Measurements from ENCODE around the gene POLR3K. TPM values are rescaled to one million over a fixed set of nuclear protein-coding genes. Genes with fewer than 3 reads are reported as not detected.

Gene POLR3K
- total RNA-seq, 1 donor from 2014 or later: 67.3 TPM

GRCh38 chr16:66309-67182, 13.1 kb upstream of the POLR3K start:
- no peak overlapping the region for H3K27ac Mint-ChIP-seq
- no peak for DNase-seq (ENCODE audit: low spot score)
- peaks cover 25% of the 10 kb centered on the region for H3K27me3 Mint-ChIP-seq (ENCODE audit: low read depth)
- H3K9me3 Mint-ChIP-seq: no peaks in the 10 kb centered on the region
- H3K4me3 Mint-ChIP-seq (ENCODE audit: low read depth): no peak overlapping the region
- peaks cover 7% of the 10 kb centered on the region for H3K4me1 Mint-ChIP-seq (ENCODE audit: low read depth)
- no peaks in the 10 kb centered on the region for H3K36me3 Mint-ChIP-seq (ENCODE audit: low read depth)
- intact Hi-C loops (cut with micrococcal nuclease): no loop called here

GRCh38 chr16:65745-66144, 12.3 kb upstream of the POLR3K start:
- H3K27me3 Mint-ChIP-seq (ENCODE audit: low read depth): peaks cover 22% of the 10 kb centered on the region
- intact Hi-C loops (cut with micrococcal nuclease): loop anchor here (1.0 kb wide), 2 partner anchors 12 to 32 kb away; partner anchors contain the start of genes POLR3K and SNRNP25
- H3K27ac Mint-ChIP-seq: no peak overlapping the region
- H3K4me3 Mint-ChIP-seq (ENCODE audit: low read depth): no peak overlapping the region
- no peaks in the 10 kb centered on the region for H3K36me3 Mint-ChIP-seq (ENCODE audit: low read depth)
- H3K9me3 Mint-ChIP-seq: no peaks in the 10 kb centered on the region
- DNase-seq (ENCODE audit: low spot score): peak; percentile 76
- peaks cover 7% of the 10 kb centered on the region for H3K4me1 Mint-ChIP-seq (ENCODE audit: low read depth)

DNA sequence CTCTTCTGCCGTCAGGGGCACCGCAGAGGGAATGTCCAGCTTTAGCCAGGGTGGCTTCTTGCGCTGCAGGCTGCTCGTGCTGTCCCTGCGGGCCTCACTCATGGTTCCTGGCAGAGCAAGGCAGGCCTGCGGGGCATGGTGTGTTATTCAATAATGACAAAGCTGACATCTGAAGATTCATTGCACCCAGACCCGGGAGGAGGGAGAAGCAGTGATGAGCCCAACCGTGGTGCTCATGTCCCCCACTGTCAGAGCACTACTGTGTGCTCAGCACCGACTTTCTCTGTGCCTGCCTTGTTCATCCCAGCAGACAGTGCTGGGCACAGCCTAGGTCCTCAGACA, 11.5 kb upstream of the POLR3K start:
- H3K4me3 Mint-ChIP-seq (ENCODE audit: low read depth): no peak overlapping the region
- H3K9me3 Mint-ChIP-seq: no peaks in the 10 kb centered on the region
- H3K27me3 Mint-ChIP-seq (ENCODE audit: low read depth): peaks cover 13% of the 10 kb centered on the region
- no peaks in the 10 kb centered on the region for H3K36me3 Mint-ChIP-seq (ENCODE audit: low read depth)
- intact Hi-C loops (cut with micrococcal nuclease): loop anchor here (1.0 kb wide), 2 partner anchors 12 to 32 kb away; partner anchors contain the start of genes POLR3K and SNRNP25
- H3K4me1 Mint-ChIP-seq (ENCODE audit: low read depth): peaks cover 7% of the 10 kb centered on the region
- no peak for DNase-seq (ENCODE audit: low spot score)
- no peak overlapping the region for H3K27ac Mint-ChIP-seq

- no peak overlapping the region for H3K27ac Mint-ChIP-seq
- no peaks in the 10 kb centered on the region for H3K9me3 Mint-ChIP-seq
- no peak overlapping the region for H3K4me3 Mint-ChIP-seq (ENCODE audit: low read depth)
- H3K27me3 Mint-ChIP-seq (ENCODE audit: low read depth): peaks cover 7% of the 10 kb centered on the region
- peaks cover 7% of the 10 kb centered on the region for H3K4me1 Mint-ChIP-seq (ENCODE audit: low read depth)
- intact Hi-C loops (cut with micrococcal nuclease): no loop called here
- no peak for DNase-seq (ENCODE audit: low spot score)
- no peaks in the 10 kb centered on the region for H3K36me3 Mint-ChIP-seq (ENCODE audit: low read depth)
These were observed 10.8 kb upstream of the POLR3K start for GRCh38 chr16:63998-64913.

DNA sequence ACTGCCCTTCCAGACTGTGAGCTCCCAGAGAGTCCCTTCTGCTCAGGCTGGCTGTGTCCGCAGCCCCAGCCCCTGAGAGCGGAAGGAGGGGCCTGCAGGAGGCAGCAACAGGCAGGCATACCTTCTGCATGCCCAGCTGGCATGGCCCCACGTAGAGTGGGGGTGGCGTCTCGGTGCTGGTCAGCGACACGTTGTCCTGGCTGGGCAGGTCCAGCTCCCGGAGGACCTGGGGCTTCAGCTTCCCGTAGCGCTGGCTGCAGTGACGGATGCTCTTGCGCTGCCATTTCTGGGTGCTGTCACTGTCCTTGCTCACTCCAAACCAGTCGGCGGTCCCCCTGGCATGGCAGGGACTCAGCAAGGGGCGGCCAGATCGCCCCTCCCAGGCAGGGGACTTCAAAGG, 10.1 kb upstream of the POLR3K start:
- Mint-ChIP-seq H3K9me3 (no peaks in the 10 kb centered on the region), H3K27ac (no peak overlapping the region), H3K4me3 (ENCODE audit: low read depth) (no peak overlapping the region), H3K4me1 (ENCODE audit: low read depth) (peaks cover 7% of the 10 kb centered on the region), H3K36me3 (ENCODE audit: low read depth) (no peaks in the 10 kb centered on the region), H3K27me3 (ENCODE audit: low read depth) (peaks cover 7% of the 10 kb centered on the region)
- intact Hi-C loops (cut with micrococcal nuclease): no loop called here
- DNase-seq (ENCODE audit: low spot score): no peak

- Mint-ChIP-seq H3K27ac (no peak overlapping the region), H3K36me3 (ENCODE audit: low read depth) (peaks cover 4% of the 10 kb centered on the region), H3K27me3 (ENCODE audit: low read depth) (peaks cover 7% of the 10 kb centered on the region), H3K4me1 (ENCODE audit: low read depth) (peaks cover 7% of the 10 kb centered on the region), H3K9me3 (no peaks in the 10 kb centered on the region), H3K4me3 (ENCODE audit: low read depth) (no peak overlapping the region)
- no peak for DNase-seq (ENCODE audit: low spot score)
- intact Hi-C loops (cut with micrococcal nuclease): no loop called here
These were observed 9.6 kb upstream of the POLR3K start for GRCh38 chr16:62968-63391.

DNA sequence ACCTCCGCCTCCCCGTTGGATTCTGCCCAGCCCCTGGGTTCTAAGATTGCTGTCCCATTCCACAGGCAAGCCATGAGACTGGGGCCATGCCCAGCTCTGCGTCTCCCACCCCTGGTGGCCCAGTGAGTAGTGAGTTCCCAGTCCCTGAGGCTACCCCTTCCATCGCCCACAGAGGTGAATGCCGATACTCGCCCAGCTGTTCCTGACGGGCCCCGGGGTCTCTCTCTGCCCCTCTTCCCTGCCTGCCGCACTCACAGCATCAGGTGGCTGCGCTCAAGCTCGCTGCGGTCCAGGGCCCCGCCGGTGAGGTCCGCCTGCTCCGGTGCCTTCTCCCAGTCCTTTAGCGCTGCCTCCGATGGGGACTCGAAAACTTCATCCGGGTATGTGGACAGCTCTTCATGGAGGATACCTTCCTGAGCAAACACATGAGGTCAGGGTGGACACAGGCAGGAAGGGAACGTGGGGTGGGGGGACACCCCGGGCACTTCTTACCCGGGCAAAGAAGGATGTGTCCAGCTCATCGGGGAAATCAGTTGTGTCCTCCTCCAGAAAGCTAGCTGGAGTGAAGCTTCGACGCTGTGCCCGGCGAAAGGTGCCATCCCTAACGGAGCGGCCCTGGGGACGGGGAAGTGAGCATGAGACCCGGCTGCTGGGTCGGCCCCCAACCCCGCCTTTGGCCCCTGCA, 9.0 kb upstream of the POLR3K start:
- H3K27me3 Mint-ChIP-seq (ENCODE audit: low read depth): peaks cover 3% of the 10 kb centered on the region
- H3K4me1 Mint-ChIP-seq (ENCODE audit: low read depth): peaks cover 7% of the 10 kb centered on the region
- intact Hi-C loops (cut with micrococcal nuclease): no loop called here
- H3K36me3 Mint-ChIP-seq (ENCODE audit: low read depth): peaks cover 8% of the 10 kb centered on the region
- no peak for DNase-seq (ENCODE audit: low spot score)
- no peaks in the 10 kb centered on the region for H3K9me3 Mint-ChIP-seq
- H3K27ac Mint-ChIP-seq: no peak overlapping the region
- no peak overlapping the region for H3K4me3 Mint-ChIP-seq (ENCODE audit: low read depth)

DNA sequence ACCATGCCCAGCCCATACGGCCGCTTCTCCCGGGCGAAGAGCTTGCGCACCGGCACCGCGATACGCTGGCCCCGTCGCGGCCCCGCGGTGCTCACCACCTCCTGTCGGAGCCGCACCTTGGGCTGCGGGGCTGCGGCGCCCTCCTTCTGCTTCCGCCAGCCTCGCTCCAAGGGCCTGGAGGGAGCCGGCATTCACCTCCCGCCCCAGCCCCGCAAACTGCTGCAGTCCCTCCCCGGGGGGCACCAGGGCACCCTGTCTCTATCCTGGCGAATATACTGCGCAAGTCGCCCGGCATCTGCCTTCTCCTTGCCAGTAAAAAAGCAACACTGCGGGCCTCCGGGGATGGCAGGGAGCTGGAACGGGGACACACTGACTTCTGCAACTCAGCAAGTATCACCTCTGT, 8.5 kb upstream of the POLR3K start:
- intact Hi-C loops (cut with micrococcal nuclease): no loop called here
- H3K4me1 Mint-ChIP-seq (ENCODE audit: low read depth): peaks cover 7% of the 10 kb centered on the region
- H3K4me3 Mint-ChIP-seq (ENCODE audit: low read depth): no peak overlapping the region

GRCh38 chr16:60929-61878, 7.8 kb upstream of the POLR3K start:
- H3K36me3 Mint-ChIP-seq (ENCODE audit: low read depth): peaks cover 13% of the 10 kb centered on the region
- H3K27ac Mint-ChIP-seq: no peak overlapping the region
- no peak overlapping the region for H3K4me3 Mint-ChIP-seq (ENCODE audit: low read depth)
- no peak for DNase-seq (ENCODE audit: low spot score)
- H3K4me1 Mint-ChIP-seq (ENCODE audit: low read depth): peaks cover 7% of the 10 kb centered on the region
- no peaks in the 10 kb centered on the region for H3K27me3 Mint-ChIP-seq (ENCODE audit: low read depth)
- H3K9me3 Mint-ChIP-seq: no peaks in the 10 kb centered on the region
- intact Hi-C loops (cut with micrococcal nuclease): no loop called here

More for the DNA sequence above, 8.5 kb upstream of the POLR3K start:
- Mint-ChIP-seq H3K9me3 (no peaks in the 10 kb centered on the region), H3K27me3 (ENCODE audit: low read depth) (no peaks in the 10 kb centered on the region), H3K27ac (no peak overlapping the region), H3K36me3 (ENCODE audit: low read depth) (peaks cover 10% of the 10 kb centered on the region)
- DNase-seq (ENCODE audit: low spot score): no peak

DNA sequence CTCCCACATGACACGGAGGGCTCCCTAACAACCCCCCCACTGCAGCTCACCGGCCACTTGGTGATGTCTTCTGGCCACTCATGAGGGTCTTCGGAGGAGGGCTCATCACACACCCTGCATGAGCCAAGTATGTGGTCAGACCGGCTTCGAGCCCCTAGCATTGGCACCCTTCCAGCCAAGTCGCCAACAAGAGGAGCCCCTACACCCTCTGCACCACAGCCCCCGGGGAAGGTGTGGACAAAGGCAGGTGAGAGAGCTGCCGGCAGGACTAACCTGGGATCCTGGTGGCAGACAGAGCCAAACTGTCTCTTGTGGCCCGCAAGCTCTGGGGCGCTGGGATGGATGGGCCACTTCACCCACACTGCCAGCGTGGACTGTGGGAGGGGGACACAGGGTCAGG, 6.8 kb upstream of the POLR3K start:
- H3K4me3 Mint-ChIP-seq (ENCODE audit: low read depth): no peak overlapping the region
- no peak for DNase-seq (ENCODE audit: low spot score)
- H3K9me3 Mint-ChIP-seq: no peaks in the 10 kb centered on the region
- no peak overlapping the region for H3K27ac Mint-ChIP-seq
- H3K36me3 Mint-ChIP-seq (ENCODE audit: low read depth): peaks cover 16% of the 10 kb centered on the region
- H3K27me3 Mint-ChIP-seq (ENCODE audit: low read depth): no peaks in the 10 kb centered on the region
- H3K4me1 Mint-ChIP-seq (ENCODE audit: low read depth): peaks cover 4% of the 10 kb centered on the region
- intact Hi-C loops (cut with micrococcal nuclease): no loop called here

DNA sequence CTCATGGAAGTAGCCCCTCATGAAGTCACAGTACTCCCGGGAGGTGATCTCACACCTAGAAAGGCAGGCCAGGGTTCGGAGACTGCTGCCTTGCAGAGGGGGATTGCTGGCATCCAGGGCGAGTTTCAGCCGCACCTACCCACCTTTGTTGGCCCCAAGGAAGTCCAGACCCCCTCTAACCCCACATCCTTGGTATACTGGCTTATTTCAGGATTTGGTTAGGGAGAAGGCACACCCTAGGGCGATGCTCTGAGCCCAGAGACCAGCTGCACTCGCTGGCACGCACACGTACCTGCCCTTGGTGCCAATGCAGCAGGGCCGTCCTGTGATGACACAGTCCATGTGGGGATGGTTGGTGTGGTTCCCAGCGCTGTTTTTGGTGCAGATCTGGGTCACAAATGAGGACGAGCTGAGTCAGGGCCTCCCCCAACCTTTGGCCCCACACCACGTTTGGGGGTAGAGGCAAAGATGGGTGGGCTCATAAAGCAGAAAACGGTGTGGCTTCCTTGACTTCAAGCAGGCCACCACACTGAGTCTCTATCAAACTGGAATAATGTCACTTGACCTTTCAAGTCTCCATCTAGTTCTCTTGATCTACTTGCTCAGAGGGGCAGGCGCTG, 6.1 kb upstream of the POLR3K start:
- DNase-seq (ENCODE audit: low spot score): no peak
- H3K4me1 Mint-ChIP-seq (ENCODE audit: low read depth): peaks cover 6% of the 10 kb centered on the region
- H3K36me3 Mint-ChIP-seq (ENCODE audit: low read depth): peaks cover 16% of the 10 kb centered on the region
- no peaks in the 10 kb centered on the region for H3K27me3 Mint-ChIP-seq (ENCODE audit: low read depth)
- intact Hi-C loops (cut with micrococcal nuclease): no loop called here
- H3K9me3 Mint-ChIP-seq: no peaks in the 10 kb centered on the region
- H3K27ac Mint-ChIP-seq: no peak overlapping the region
- no peak overlapping the region for H3K4me3 Mint-ChIP-seq (ENCODE audit: low read depth)
